ENCODE results near the gene BCAR3. TPM values are rescaled to one million over a fixed set of nuclear protein-coding genes. Genes with fewer than 3 reads are reported as not detected.

The BCAR3 gene
- total RNA-seq, 1 donor: 32.0 TPM

GRCh38 chr1:93549131-93549530, 132.5 kb downstream of the BCAR3 start:
- TF ChIP-seq CTCF (IDR thresholded peaks at IDR 0.05; ENCODE audit: insufficient read depth, low read depth, low read length): no peak
- H3K4me3 ChIP-seq (ENCODE audit: low read depth, low read length): no peak overlapping the region
- DNase-seq (ENCODE audit: low read depth): no peak

- no peak overlapping the region for H3K4me3 ChIP-seq (ENCODE audit: low read depth, low read length)
- no peak for DNase-seq (ENCODE audit: low read depth)
- no peak for TF ChIP-seq CTCF (IDR thresholded peaks at IDR 0.05; ENCODE audit: insufficient read depth, low read depth, low read length)
These were observed 135.3 kb downstream of the BCAR3 start for GRCh38 chr1:93546162-93546863.

GRCh38 chr1:93542398-93542797, 139.2 kb downstream of the BCAR3 start:
- H3K4me3 ChIP-seq (ENCODE audit: low read depth, low read length): no peak overlapping the region
- no peak for DNase-seq (ENCODE audit: low read depth)
- TF ChIP-seq CTCF (IDR thresholded peaks at IDR 0.05; ENCODE audit: insufficient read depth, low read depth, low read length): no peak

GRCh38 chr1:93541045-93541444, 140.6 kb downstream of the BCAR3 start:
- DNase-seq (ENCODE audit: low read depth): no peak
- no peak for TF ChIP-seq CTCF (IDR thresholded peaks at IDR 0.05; ENCODE audit: insufficient read depth, low read depth, low read length)
- H3K4me3 ChIP-seq (ENCODE audit: low read depth, low read length): no peak overlapping the region

- no peak overlapping the region for H3K4me3 ChIP-seq (ENCODE audit: low read depth, low read length)
- DNase-seq (ENCODE audit: low read depth): no peak
- no peak for TF ChIP-seq CTCF (IDR thresholded peaks at IDR 0.05; ENCODE audit: insufficient read depth, low read depth, low read length)
These were observed 143.7 kb downstream of the BCAR3 start for GRCh38 chr1:93537924-93538323.

GRCh38 chr1:93537396-93537795, 144.2 kb downstream of the BCAR3 start:
- DNase-seq (ENCODE audit: low read depth): no peak
- no peak overlapping the region for H3K4me3 ChIP-seq (ENCODE audit: low read depth, low read length)
- no peak for TF ChIP-seq CTCF (IDR thresholded peaks at IDR 0.05; ENCODE audit: insufficient read depth, low read depth, low read length)

GRCh38 chr1:93533677-93534076, 148.0 kb downstream of the BCAR3 start:
- TF ChIP-seq CTCF (IDR thresholded peaks at IDR 0.05; ENCODE audit: insufficient read depth, low read depth, low read length): no peak
- H3K4me3 ChIP-seq (ENCODE audit: low read depth, low read length): no peak overlapping the region
- DNase-seq (ENCODE audit: low read depth): no peak
